ENCODE results near the gene SAMHD1. TPM values are rescaled to one million over a fixed set of nuclear protein-coding genes. Genes with fewer than 3 reads are reported as not detected.
A peak's percentile ranks its signal among the peaks of the same experiment; 100 is the strongest.
"Not testable (repeated sequence)": the region's sequence is repeated elsewhere in the genome, so short reads cannot be mapped to it uniquely, and the experiment has no call there.

SAMHD1 gene
- total and polyA plus RNA-seq, 4 donors = 85.0 to 165 (median 127) TPM

DNA sequence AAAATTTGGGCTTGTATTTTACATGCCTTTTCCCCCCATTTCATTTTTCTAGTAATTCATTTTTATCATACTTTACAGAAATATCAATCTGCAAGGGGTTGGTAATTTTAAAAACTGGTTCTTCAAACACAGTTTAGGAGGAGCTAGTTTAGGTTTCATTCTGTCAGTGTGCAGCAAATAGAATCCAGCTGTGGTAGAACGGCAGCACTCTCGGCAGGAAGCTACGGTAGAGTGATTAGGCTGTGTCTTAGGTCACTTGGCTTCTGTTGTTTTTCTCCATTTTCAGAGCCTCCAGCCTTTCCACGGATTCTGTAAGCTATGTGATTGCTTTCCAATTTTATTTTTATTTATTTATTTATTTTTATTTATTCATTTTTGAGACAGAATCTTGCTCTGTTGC is 42.9 kb downstream of the SAMHD1 start:
- 75 to 80% methylated on average over 4 of the region's 4 CpGs for WGBS, 2 donors
- ATAC-seq (ENCODE audit: low FRiP score) (no peak), DNase-seq (no peak)
- H3K4me3 ChIP-seq (ENCODE audit: low read length in 2 of 2) = no peak overlapping the region
- no peaks in the 10 kb centered on the region for H3K27me3 ChIP-seq (ENCODE audit: control insufficient read depth in 1 of 2, insufficient read depth in 2 of 2, low read length in 1 of 2)
- no peak overlapping the region for H3K27ac ChIP-seq (ENCODE audit: low read depth in 1 of 2, low read length in 2 of 2)
- peaks cover 0 to 4% of the 10 kb centered on the region in 2 donors for H3K36me3 ChIP-seq (ENCODE audit: control insufficient read depth in 1 of 2, insufficient read depth in 2 of 2, low read length in 1 of 2)
- no peaks in the 10 kb centered on the region for H3K9me3 ChIP-seq (ENCODE audit: control insufficient read depth, low read length)
- intact Hi-C loops (cut with DNase I) = no loop called here
- H3K4me1 ChIP-seq (ENCODE audit: control insufficient read depth in 1 of 2, insufficient read depth in 2 of 2, low read length in 2 of 2) = no peaks in the 10 kb centered on the region

DNA sequence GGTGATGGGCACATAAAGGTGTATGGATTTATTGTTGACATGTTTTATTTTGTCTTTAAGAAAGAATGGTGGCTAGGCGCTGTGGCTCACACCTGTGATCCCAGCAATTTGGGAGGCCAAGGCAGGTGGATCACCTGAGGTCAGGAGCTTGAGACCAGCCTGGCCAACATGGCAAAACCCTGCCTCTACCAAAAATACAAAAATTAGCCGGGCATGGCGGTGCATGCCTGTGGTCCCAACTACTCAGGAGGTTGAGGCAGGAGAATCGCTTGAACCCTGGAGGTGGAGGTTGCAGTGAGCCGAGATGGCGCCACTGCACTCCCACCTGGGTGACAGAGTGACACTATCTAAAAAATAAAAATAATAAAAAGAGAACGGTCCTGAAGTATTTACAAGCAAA is 45.4 kb downstream of the SAMHD1 start:
- H3K4me3 ChIP-seq (ENCODE audit: low read length in 2 of 2); ATAC-seq (ENCODE audit: low FRiP score); intact Hi-C loops (cut with DNase I); H3K36me3 ChIP-seq (ENCODE audit: control insufficient read depth in 1 of 2, insufficient read depth in 2 of 2, low read length in 1 of 2); H3K9me3 ChIP-seq (ENCODE audit: control insufficient read depth, low read length); DNase-seq; H3K27me3 ChIP-seq (ENCODE audit: control insufficient read depth in 1 of 2, insufficient read depth in 2 of 2, low read length in 1 of 2); H3K27ac ChIP-seq (ENCODE audit: low read depth in 1 of 2, low read length in 2 of 2); H3K4me1 ChIP-seq (ENCODE audit: control insufficient read depth in 1 of 2, insufficient read depth in 2 of 2, low read length in 2 of 2): not testable (repeated sequence)
- WGBS, 2 donors = 93 to 96% methylated on average over 7 of the region's 7 CpGs

DNA sequence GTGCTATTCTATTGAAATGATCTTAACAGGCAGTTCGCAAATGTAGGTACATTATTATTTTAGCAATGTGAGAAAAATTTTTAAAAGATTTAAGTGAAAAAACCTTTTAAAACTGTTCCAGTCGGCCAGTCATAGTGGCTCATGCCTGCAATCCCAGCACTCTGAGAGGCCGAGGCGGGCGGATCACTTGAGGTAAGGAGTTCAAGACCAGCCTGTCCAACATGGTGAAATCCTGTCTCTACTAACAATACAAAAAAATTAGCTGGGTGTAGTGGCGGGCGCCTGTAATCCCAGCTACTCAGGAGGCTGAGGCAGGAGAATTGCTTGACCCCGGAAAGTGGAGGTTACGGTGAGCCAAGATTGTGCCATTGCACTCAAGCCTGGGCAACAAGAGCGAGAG is 45.9 kb downstream of the SAMHD1 start:
- DNase-seq; intact Hi-C loops (cut with DNase I): not testable (repeated sequence)

DNA sequence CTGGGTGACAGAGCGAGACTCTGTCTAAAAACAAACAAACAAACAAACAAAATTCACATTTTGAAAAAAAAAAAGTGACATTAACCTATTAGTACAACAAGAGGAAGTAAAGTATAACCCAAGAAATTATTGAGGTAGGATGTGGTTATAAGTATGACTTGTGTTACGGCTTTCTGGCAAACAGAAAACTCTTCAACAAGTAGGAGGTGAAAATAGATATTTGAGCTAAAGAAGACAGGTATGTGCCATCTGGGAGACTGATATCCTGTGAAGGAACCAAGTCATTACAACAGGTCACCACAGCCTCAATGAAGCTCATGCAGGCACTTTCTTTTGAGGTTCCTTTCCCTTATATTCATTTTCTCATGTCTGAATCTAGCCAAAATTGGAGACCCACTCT is 46.8 kb downstream of the SAMHD1 start:
- no peaks in the 10 kb centered on the region for H3K27me3 ChIP-seq (ENCODE audit: control insufficient read depth in 1 of 2, insufficient read depth in 2 of 2, low read length in 1 of 2)
- WGBS, 2 donors = 94 to 96% methylated on average over 2 of the region's 2 CpGs
- intact Hi-C loops (cut with DNase I) = no loop called here
- no peak for ATAC-seq (ENCODE audit: low FRiP score)
- DNase-seq = no peak
- no peak overlapping the region for H3K27ac ChIP-seq (ENCODE audit: low read depth in 1 of 2, low read length in 2 of 2)
- no peak overlapping the region for H3K4me3 ChIP-seq (ENCODE audit: low read length in 2 of 2)
- peaks cover 0 to 3% of the 10 kb centered on the region in 2 donors for H3K36me3 ChIP-seq (ENCODE audit: control insufficient read depth in 1 of 2, insufficient read depth in 2 of 2, low read length in 1 of 2)
- H3K9me3 ChIP-seq (ENCODE audit: control insufficient read depth, low read length) = no peaks in the 10 kb centered on the region
- H3K4me1 ChIP-seq (ENCODE audit: control insufficient read depth in 1 of 2, insufficient read depth in 2 of 2, low read length in 2 of 2) = no peaks in the 10 kb centered on the region

More for the DNA sequence above, 45.9 kb downstream of the SAMHD1 start:
- H3K27ac ChIP-seq (ENCODE audit: low read depth in 1 of 2, low read length in 2 of 2); H3K27me3 ChIP-seq (ENCODE audit: control insufficient read depth in 1 of 2, insufficient read depth in 2 of 2, low read length in 1 of 2); ATAC-seq (ENCODE audit: low FRiP score); H3K4me3 ChIP-seq (ENCODE audit: low read length in 2 of 2); H3K9me3 ChIP-seq (ENCODE audit: control insufficient read depth, low read length); H3K4me1 ChIP-seq (ENCODE audit: control insufficient read depth in 1 of 2, insufficient read depth in 2 of 2, low read length in 2 of 2); H3K36me3 ChIP-seq (ENCODE audit: control insufficient read depth in 1 of 2, insufficient read depth in 2 of 2, low read length in 1 of 2): not testable (repeated sequence)
- 93 to 95% methylated on average over 10 of the region's 10 CpGs for WGBS, 2 donors

DNA sequence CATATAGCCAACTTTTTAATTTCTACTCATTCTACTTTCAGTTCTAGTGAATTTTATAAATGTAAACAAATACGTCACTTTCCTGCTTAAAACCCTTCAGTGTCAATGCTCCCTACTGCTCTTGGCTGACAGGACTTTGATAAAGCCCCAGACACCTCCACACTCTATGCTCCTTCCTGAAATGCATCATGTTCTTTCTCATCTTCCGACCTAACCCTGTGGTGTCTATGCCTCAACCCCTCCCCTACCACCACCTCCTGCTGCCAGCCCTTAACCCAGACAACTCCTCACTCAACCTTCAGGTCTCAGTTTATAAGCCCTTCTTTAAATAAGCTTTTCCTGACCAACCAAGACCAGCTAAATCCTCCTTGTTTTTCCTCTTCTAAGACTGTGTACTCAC is 56.5 kb downstream of the SAMHD1 start:
- no peaks in the 10 kb centered on the region for H3K4me1 ChIP-seq (ENCODE audit: control insufficient read depth in 1 of 2, insufficient read depth in 2 of 2, low read length in 2 of 2)
- WGBS, 2 donors = 79 to 82% methylated on average over 2 of the region's 2 CpGs

DNA sequence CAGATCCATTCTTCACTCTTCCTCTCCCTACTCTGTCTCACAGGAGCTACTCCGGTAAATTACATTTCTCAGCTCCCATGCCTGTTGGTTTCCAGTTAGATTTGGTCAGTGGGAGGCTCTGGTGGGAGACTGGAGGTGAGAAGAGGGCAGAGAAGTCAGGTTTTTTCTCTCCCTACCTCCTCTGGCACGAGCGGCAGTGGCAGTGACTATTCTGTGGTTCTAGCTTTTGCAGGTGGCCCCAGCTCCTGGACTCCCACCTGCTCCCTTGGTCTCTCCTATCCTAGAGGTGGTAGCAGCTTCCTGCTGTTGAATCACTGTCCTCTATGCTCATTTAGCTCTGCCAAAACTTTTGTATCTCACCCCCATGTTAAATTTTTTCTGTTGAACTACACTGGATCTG is 57.7 kb downstream of the SAMHD1 start:
- peaks cover 0 to 14% of the 10 kb centered on the region in 2 donors for H3K36me3 ChIP-seq (ENCODE audit: control insufficient read depth in 1 of 2, insufficient read depth in 2 of 2, low read length in 1 of 2)
- intact Hi-C loops (cut with DNase I) = no loop called here
- DNase-seq (no peak), ATAC-seq (ENCODE audit: low FRiP score) (no peak)
- H3K27me3 ChIP-seq (ENCODE audit: control insufficient read depth in 1 of 2, insufficient read depth in 2 of 2, low read length in 1 of 2) = no peaks in the 10 kb centered on the region
- no peak overlapping the region for H3K27ac ChIP-seq (ENCODE audit: low read depth in 1 of 2, low read length in 2 of 2)
- no peaks in the 10 kb centered on the region for H3K4me1 ChIP-seq (ENCODE audit: control insufficient read depth in 1 of 2, insufficient read depth in 2 of 2, low read length in 2 of 2)
- WGBS, 2 donors = 89 to 92% methylated on average over 3 of the region's 3 CpGs
- H3K4me3 ChIP-seq (ENCODE audit: low read length in 2 of 2) = no peak overlapping the region
- H3K9me3 ChIP-seq (ENCODE audit: control insufficient read depth, low read length) = no peaks in the 10 kb centered on the region

More for the DNA sequence above, 56.5 kb downstream of the SAMHD1 start:
- no peak for DNase-seq
- peaks cover 0 to 14% of the 10 kb centered on the region in 2 donors for H3K36me3 ChIP-seq (ENCODE audit: control insufficient read depth in 1 of 2, insufficient read depth in 2 of 2, low read length in 1 of 2)
- H3K27ac ChIP-seq (ENCODE audit: low read depth in 1 of 2, low read length in 2 of 2) = no peak overlapping the region
- no peaks in the 10 kb centered on the region for H3K9me3 ChIP-seq (ENCODE audit: control insufficient read depth, low read length)
- H3K4me3 ChIP-seq (ENCODE audit: low read length in 2 of 2) = no peak overlapping the region
- no peaks in the 10 kb centered on the region for H3K27me3 ChIP-seq (ENCODE audit: control insufficient read depth in 1 of 2, insufficient read depth in 2 of 2, low read length in 1 of 2)
- no peak for ATAC-seq (ENCODE audit: low FRiP score)
- intact Hi-C loops (cut with DNase I) = no loop called here

DNA sequence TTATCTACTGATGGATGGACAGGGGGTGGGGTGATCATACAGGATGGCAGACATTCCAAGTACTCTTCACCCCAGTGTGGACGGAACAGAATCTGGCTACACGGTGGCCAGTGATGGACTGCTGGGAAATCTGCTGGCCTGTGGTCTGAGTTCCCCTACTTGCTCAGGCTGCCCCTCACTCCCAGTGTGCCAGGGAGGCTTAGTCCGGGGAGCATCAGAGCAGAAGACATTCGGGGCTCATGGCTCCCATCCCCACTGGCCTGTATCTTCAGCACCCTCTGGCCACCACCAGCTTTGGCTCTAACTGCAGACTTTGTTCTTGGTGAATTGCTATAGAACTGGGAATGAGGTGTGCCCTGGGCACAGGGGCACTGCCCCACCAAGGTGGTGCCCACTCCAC is 60.3 kb downstream of the SAMHD1 start:
- peak; percentile 11 for ATAC-seq (ENCODE audit: low FRiP score)
- H3K9me3 ChIP-seq (ENCODE audit: control insufficient read depth, low read length) = no peaks in the 10 kb centered on the region
- 85 to 87% methylated on average over 4 of the region's 4 CpGs for WGBS, 2 donors
- H3K4me3 ChIP-seq (ENCODE audit: low read length in 2 of 2) = no peak overlapping the region
- no peaks in the 10 kb centered on the region for H3K27me3 ChIP-seq (ENCODE audit: control insufficient read depth in 1 of 2, insufficient read depth in 2 of 2, low read length in 1 of 2)
- no peak for DNase-seq
- peaks cover 0 to 12% of the 10 kb centered on the region in 2 donors for H3K36me3 ChIP-seq (ENCODE audit: control insufficient read depth in 1 of 2, insufficient read depth in 2 of 2, low read length in 1 of 2)
- no peak overlapping the region for H3K27ac ChIP-seq (ENCODE audit: low read depth in 1 of 2, low read length in 2 of 2)
- no peaks in the 10 kb centered on the region for H3K4me1 ChIP-seq (ENCODE audit: control insufficient read depth in 1 of 2, insufficient read depth in 2 of 2, low read length in 2 of 2)
- intact Hi-C loops (cut with DNase I) = no loop called here

DNA sequence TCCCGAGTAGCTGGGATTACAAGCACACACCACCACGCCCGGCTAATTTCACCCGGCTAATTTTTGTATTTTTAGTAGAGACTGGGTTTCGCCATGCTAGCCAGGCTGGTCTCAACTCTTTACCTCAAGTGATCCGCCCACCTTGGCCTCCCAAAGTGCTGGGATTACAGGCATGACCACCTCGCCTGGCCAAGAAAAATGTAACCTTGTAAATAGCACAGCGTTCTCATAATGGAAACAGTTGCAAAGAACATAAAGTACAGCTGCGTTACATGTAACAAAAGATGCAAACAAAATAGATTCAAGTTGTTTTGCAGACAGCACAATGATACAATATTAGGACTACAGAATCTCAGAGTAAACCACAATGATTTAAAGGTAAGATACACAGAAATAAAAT is 60.9 kb downstream of the SAMHD1 start:
- no peaks in the 10 kb centered on the region for H3K9me3 ChIP-seq (ENCODE audit: control insufficient read depth, low read length)
- intact Hi-C loops (cut with DNase I) = no loop called here
- no peak overlapping the region for H3K27ac ChIP-seq (ENCODE audit: low read depth in 1 of 2, low read length in 2 of 2)
- no peaks in the 10 kb centered on the region for H3K4me1 ChIP-seq (ENCODE audit: control insufficient read depth in 1 of 2, insufficient read depth in 2 of 2, low read length in 2 of 2)
- no peaks in the 10 kb centered on the region for H3K27me3 ChIP-seq (ENCODE audit: control insufficient read depth in 1 of 2, insufficient read depth in 2 of 2, low read length in 1 of 2)
- H3K4me3 ChIP-seq (ENCODE audit: low read length in 2 of 2) = no peak overlapping the region
- WGBS, 2 donors = 87 to 90% methylated on average over 9 of the region's 9 CpGs
- ATAC-seq (ENCODE audit: low FRiP score) (no peak), DNase-seq (no peak)
- H3K36me3 ChIP-seq (ENCODE audit: control insufficient read depth in 1 of 2, insufficient read depth in 2 of 2, low read length in 1 of 2) = peaks cover 0 to 12% of the 10 kb centered on the region in 2 donors

DNA sequence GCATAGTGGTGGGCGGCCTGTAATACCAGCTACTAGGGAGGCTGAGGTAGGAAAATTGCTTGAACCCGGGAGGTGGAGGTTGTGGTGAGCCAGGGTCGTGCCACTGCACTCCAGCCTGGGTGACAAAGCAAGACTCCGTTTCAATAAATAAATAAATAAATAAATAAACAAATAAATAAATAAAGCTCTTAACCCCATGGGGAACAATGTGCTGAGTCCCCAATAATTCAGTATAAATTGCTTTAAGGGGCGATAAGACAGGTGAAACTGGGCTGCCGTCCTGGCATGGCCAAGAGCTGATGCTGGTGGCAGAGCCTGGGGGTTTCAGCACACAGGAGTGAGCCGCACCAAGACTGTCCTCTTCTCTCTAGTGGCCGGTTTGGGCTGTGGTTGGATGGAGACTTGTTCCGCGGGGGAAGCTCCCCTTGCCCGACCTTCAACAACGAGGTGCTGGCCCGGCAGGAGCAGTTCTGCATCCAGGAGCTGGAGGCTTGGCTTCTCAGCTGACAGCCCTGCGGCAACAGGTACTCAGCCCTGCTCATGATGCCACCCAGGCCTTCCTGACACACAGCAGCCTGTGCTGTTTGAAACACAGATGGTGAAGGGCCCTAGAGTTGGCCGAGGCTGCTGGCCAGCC is 62.5 kb downstream of the SAMHD1 start:
- peaks cover 0 to 12% of the 10 kb centered on the region in 2 donors for H3K36me3 ChIP-seq (ENCODE audit: control insufficient read depth in 1 of 2, insufficient read depth in 2 of 2, low read length in 1 of 2)
- DNase-seq = peak in 1 of 2 donors; percentile 68
- ATAC-seq (ENCODE audit: low FRiP score) = no peak
- no peaks in the 10 kb centered on the region for H3K9me3 ChIP-seq (ENCODE audit: control insufficient read depth, low read length)
- H3K27me3 ChIP-seq (ENCODE audit: control insufficient read depth in 1 of 2, insufficient read depth in 2 of 2, low read length in 1 of 2) = no peaks in the 10 kb centered on the region
- H3K27ac ChIP-seq (ENCODE audit: low read depth in 1 of 2, low read length in 2 of 2) = no peak overlapping the region
- no peaks in the 10 kb centered on the region for H3K4me1 ChIP-seq (ENCODE audit: control insufficient read depth in 1 of 2, insufficient read depth in 2 of 2, low read length in 2 of 2)
- intact Hi-C loops (cut with DNase I) = loop anchor here in 1 of 2 donors (5.0 kb wide), 2 partner anchors 97 to 332 kb away; no protein-coding TSS in a partner anchor
- WGBS, 2 donors = 83 to 89% methylated on average over 15 of the region's 15 CpGs
- H3K4me3 ChIP-seq (ENCODE audit: low read length in 2 of 2) = no peak overlapping the region

Data from aorta (tissue), 5 donors.